Measurements from ENCODE around the gene HECTD4. TPM values are rescaled to one million over a fixed set of nuclear protein-coding genes. Genes with fewer than 3 reads are reported as not detected.

Gene HECTD4, protein sequence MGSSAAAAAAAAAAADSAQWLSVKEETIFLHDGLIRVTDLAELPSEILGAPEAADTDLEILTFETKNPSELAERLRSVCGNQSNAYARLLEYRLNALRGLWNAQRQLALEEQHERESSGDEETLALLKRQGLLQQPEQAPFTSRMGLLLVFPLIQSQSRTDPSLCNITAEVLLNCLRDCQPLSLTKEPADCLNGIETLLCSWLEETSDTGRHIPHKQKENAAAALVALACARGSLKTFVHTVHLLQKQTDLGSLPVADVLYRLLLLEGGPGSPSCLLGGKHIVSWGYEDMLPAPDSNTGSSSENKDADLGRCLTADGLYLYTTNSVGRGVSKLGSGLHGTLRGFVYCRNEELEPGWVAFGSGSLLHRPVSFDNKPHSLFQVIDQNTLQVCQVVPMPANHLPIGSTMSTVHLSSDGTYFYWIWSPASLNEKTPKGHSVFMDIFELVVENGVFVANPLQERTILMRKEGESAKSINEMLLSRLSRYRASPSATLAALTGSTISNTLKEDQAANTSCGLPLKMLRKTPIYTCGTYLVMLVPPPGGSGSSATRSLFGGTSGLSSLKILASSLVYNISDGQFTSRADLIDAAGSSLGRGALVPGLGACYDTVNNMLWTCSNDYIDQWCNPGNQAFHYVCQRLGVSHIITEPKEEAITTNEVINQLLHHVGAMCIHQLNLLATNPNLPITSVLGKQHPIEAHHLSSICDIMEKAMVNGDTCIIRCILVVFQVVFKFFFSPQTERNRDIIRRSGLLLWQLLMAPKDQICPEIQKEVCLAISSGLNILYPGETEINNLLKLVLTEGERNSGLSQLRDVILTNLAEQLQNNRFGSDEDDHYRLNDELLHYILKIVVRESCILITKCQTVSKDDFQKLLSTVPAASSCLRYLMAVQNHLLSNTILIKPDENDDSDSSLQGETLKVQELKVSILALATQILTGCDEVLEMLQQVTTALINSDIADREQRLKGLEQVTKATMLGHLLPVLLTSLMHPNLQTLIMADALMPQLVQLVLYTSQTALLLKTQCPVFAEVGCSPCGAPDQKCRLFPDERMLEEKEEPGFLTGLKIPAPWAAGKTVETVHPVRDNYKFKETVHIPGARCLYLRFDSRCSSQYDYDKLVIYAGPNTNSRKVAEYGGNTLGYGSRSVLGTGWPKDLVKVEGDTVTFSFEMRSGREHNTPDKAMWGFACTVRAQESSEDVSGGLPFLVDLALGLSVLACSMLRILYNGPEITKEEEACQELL (N-terminal part only)
- 13.5 and 21.8 TPM in 2 replicates for total RNA-seq

DNA sequence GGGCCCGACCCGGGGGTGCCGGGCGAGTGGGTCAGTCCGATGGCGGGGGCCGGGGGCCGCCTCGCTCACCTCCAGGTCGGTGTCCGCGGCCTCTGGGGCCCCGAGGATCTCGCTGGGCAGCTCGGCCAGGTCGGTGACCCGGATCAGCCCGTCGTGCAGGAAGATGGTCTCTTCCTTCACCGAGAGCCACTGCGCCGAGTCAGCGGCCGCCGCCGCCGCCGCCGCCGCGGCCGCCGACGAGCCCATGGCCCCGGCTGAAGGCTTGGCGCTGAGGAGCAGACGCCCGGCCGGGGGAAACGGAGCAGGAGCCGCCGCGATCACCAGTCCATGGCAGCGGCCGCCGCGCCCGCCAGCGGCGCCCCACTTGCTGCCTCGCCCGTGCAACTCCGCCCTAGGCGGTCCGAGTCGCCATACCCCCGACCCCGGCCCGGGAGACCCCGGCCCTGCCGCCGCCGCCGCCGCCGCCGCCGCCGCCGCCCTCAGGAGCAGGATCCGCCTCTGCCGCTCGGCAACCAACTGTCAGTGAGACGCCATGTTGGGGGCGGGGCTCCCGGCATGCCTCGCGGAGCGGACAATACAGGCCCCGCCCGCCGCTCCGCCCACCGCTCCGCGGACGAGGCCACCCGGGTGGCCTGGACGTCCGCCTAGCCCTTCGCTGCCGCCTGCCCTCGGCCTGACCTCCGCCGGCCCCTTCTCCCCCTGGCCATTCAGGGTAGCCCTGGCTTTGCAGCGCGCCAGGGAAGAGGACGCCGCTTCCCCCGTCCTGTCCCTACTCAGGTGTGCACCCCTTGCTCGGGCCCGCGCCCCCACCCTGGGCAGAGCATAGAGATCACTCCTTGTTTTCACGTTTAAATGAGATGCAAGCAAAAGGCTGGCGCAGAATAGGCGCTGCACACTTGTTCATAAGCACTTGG is at the start of gene HECTD4:
Gene HECTD4 (minus strand): TSS at position 549 of the 914 bp plus-strand sequence. CDS start 303 bp downstream, at position 246.

DNA sequence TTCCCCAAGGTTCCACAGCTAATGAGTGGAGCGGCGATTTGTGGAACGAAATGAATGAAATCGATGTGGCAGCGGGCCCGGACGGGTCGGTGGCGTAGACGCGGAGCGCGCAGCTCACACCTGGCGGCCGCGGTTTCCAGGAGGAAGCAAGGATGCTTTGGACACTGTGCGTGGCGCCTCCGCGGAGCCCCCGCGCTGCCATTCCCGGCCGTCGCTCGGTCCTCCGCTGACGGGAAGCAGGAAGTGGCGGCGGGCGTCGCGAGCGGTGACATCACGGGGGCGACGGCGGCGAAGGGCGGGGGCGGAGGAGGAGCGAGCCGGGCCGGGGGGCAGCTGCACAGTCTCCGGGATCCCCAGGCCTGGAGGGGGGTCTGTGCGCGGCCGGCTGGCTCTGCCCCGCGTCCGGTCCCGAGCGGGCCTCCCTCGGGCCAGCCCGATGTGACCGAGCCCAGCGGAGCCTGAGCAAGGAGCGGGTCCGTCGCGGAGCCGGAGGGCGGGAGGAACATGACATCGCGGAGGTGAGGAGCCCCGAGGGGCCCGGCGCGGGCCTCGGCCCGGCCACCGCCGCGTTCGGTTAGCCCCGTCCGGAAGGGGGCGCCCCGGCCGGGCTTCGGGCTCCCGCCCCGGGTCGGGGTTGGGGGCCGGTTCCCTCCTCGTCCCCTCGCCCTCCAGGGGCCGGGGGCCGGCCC is 36.5 kb upstream of the HECTD4 start, which contains the start of gene PTPN11:
Gene PTPN11 (plus strand): TSS at position 340 of the 689 bp plus-strand sequence. CDS start 165 bp downstream, at position 505.

DNA sequence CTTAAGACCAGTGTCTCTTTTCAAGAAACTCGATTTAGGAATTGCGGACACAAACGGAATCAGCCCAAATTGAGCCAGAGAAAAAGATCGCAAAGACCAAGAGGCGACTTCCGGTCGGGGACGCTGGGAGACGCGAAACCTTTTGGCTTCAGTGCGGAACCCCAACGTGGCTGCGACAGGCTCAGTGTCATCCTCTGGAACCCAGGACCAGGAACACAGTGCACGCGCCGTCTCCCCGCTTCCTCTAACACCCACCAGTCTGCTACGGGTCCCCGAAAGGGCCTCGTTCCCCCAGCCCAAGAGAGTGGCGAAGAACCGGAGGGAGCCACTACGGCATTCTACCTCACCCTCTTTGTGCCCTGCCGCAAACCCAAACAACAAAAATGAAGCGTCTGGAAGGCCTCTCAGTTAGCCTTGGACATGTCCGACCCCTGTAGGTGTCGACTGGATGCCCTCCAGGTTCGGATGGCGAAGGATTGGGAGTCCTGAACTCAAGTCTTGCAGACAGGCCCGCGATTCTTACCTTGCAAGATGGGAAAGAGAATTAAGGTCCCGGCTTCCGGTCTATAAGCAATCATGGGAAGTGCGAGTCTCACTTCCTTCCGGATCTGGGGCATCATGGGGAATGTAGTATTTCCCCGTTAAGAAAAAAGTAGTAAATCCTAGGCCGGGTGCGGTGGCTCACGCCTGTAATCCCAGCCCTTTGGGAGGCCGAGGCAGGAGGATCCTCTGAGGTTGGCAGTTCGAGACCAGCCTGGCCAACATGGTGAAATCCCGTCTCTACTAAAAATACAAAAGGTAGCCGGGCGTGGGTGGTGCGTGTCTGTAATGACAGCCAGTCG is 27.1 kb upstream of the HECTD4 start, which contains the start of gene RPL6:
Gene RPL6 (minus strand): TSS at position 542 of the 842 bp plus-strand sequence. CDS start 949 bp downstream, outside the sequence.

DNA sequence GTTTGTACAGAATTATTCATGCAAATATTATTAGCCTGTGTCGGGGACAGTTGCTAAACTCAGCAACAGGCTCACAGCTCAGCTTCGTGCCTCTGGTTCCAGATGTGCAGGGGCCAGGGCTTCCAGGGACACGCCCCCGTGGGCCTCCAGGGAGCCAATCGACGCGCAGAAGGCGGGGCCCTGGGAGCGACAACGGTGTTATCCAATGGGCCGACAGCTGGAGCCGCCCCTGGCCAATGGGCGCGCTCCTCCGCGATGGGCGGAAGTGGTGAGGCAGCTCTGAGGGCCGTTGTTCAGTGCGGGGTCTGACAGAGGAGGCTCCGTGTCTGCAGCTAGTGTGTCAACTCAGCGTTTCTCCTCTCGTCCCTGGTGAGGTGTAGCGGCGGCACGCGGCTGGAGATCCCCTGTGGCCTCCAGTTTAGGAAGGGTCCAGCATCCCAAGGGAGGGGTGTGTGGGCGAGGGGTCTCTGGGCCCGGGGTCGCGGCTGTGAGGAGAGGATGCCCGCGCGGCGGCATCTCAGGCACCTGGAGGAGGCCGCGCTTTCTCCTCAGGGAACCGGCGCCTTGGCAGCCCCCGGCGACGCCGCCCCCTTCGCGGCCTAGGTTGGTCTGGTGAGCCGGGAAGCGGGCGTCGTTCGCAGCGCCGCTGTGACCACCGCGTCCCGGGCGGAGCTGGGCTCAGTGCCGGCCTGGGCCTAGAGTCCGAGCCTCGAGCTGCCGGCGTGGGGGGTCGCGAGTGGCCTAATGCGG is 256.8 kb downstream of the HECTD4 start, which contains the start of gene TRAFD1:
Gene TRAFD1 (plus strand): TSS at position 311 of the 750 bp plus-strand sequence. CDS start 4,963 bp downstream, outside the sequence.

Other genes starting within 250 kb of the HECTD4 start
- 843 and 931 TPM in 2 replicates for gene RPL6, start 27.2 kb upstream of the HECTD4 start, total RNA-seq
- 35.6 and 52.3 TPM in 2 replicates for gene PTPN11, start 36.5 kb upstream of the HECTD4 start, total RNA-seq